Mucosa of rectum (tissue), 2 donors: ENCODE measurements around the gene TMEM72.

Experiments
- H3K27ac ChIP-seq, 2 donors: one replicate each; pipeline ENCODE4 v1.7.0; 2013; ENCODE audit warnings: inconsistent platforms in 2 of 2, low read depth in 2 of 2, low read length in 2 of 2
- H3K27me3 ChIP-seq, 2 donors: one replicate each; pipeline ENCODE4 v1.7.0; 2013; ENCODE audit warnings: low read length in 2 of 2; ENCODE audit not compliant: control insufficient read depth in 2 of 2, insufficient read depth in 2 of 2
- H3K36me3 ChIP-seq, 2 donors: one replicate each; pipeline ENCODE4 v1.7.0; 2013; ENCODE audit warnings: low read length in 2 of 2; ENCODE audit not compliant: control insufficient read depth in 2 of 2, insufficient read depth in 2 of 2
- H3K4me1 ChIP-seq, 2 donors: one replicate each; pipeline ENCODE4 v1.7.0; 2013; ENCODE audit warnings: low read length in 2 of 2, mild to moderate bottlenecking in 1 of 2; ENCODE audit not compliant: control insufficient read depth in 2 of 2, insufficient read depth in 2 of 2
- H3K4me3 ChIP-seq, 2 donors: one replicate each; pipeline ENCODE4 v1.7.0; 2013; ENCODE audit warnings: low read length in 2 of 2
- H3K9ac ChIP-seq, 2 donors: one replicate each; pipeline ENCODE4 v1.7.0; 2013; ENCODE audit warnings: low read length in 2 of 2, low read depth in 1 of 2, mild to moderate bottlenecking in 1 of 2
- H3K9me3 ChIP-seq, 2 donors: one replicate each; pipeline ENCODE4 v1.7.0; 2013; ENCODE audit warnings: low read length in 2 of 2; ENCODE audit not compliant: control insufficient read depth in 2 of 2
- donor health status: healthy.
- donor health status: Normal muscosa, but diverticular disease.

Gene TMEM72

DNA sequence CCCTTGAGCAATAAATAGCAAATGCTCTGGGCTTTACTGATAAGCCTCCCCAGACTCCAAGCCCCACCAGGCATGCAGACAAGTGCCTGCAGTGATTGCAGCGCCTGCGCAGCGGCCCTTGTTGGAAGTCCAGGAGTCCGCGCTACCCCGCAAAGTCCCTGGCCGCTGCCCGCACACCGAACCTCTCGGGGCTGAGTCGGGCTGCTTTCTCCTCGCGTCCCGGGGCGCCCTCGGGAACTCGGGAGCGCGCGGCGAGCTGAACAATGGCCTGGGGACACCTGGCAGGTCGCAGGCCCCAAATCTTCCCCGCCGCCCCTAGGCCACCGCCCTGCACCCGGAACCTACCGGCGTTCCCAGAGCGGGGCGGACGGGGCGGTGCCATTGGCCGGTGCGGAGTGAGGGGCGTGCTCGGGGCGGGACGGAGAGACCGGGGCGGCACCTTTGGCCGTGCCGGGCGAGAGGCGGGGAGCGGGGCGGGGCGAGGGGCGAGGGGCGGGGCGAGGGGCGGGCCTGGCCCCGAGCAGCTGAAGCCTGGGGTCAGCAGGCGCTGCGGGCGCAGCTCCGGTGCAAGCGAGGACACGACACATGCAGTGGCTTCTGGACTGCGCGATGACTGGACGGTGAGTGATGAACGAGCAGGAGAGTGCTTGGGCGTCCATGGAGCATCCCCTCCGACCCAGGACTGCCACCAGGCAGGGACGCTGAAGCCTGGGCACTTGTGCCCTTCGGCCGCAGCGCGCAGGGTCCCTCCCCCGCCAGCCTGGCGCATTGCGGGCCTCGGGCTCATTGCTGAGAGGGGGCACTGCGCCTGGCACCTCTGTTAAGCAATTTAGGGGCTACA lies 48.3 kb downstream of the TMEM72 start, which contains the start of gene RASSF4:
TSS of gene RASSF4 (plus strand) at position 556 of the 841 bp plus-strand sequence. CDS start 10,401 bp downstream, outside the sequence.
- Histone ChIP-seq H3K9ac (peak within 1 kb of the TSS; percentile 83 to 89), H3K27ac (peak within 1 kb of the TSS; percentile 89), H3K36me3 (peaks cover 0 to 3% of the 10 kb centered on the region in 2 donors), H3K4me3 (peak within 1 kb of the TSS; percentile 82 to 90), H3K27me3 (no peaks in the 10 kb centered on the region), H3K4me1 (peaks cover 32% of the 10 kb centered on the region in 2 donors), H3K9me3 (no peaks in the 10 kb centered on the region)

DNA sequence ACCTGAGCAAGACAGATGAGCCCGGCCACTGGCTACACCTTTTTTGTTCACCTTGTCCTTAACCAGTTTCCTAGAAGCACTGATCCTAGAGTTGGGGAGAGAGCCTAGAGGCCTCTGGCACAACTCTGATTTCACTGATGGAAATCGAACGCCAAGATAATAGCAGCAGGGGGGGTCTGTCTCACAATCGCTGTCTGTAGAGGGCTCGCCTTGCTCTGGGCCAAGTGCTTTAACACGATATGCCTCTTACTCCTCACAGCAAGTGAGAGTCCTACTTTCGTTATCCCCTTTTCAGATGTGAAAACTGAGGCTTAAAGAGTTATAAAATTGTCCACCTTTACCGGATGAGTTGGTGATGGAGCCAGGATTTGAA lies 48.9 kb downstream of the TMEM72 start:
- H3K27ac ChIP-seq: peak overlapping the region; percentile 69 to 89
- H3K4me3 ChIP-seq: peak overlapping the region; percentile 82 to 85
- peaks cover 0 to 3% of the 10 kb centered on the region in 2 donors for H3K36me3 ChIP-seq
- no peaks in the 10 kb centered on the region for H3K27me3 ChIP-seq
- peaks cover 32 to 35% of the 10 kb centered on the region in 2 donors for H3K4me1 ChIP-seq
- peak overlapping the region; percentile 65 to 79 for H3K9ac ChIP-seq
- no peaks in the 10 kb centered on the region for H3K9me3 ChIP-seq

DNA sequence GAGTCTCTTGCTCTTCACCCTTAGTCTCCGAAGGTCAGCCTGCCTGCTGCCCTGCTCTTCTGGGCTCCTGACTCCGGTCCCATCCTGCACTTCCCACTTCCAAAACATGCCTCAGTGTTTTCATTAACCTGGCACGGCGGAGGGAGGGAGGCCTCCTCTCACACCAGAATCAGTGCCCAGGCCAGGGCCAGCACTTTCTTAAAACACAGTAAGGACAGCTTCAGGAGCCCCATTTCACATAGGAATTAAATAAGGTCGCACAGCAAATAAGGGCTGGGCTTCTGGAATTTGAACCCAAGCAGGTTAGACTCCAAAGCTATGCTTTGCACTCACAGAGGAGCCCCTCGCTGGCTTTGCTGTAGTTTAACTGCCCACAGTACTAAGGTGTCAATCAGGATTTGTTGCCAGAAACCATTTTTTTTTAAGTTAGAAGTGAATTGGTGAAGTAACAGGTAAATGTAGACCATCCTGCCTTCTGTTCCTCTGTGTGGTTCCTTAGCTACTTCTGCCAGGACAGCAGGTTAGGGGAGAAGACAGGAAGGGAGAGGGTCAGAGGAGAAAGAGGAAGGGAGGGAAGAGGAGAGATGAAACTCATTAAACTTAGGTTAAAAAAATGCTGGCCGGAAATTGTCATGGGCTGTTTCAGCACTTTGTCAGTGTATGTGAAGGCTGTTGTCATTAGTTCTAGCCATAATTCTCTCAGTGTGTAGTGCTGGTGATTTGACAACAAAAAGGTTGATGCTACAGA lies 49.5 kb downstream of the TMEM72 start:
- Histone ChIP-seq H3K4me1 (peaks cover 34 to 37% of the 10 kb centered on the region in 2 donors), H3K9ac (peak overlapping the region; percentile 65 to 79), H3K27ac (peak overlapping the region; percentile 69 to 89), H3K27me3 (no peaks in the 10 kb centered on the region), H3K4me3 (peak overlapping the region; percentile 82 to 85), H3K36me3 (peaks cover 0 to 3% of the 10 kb centered on the region in 2 donors), H3K9me3 (no peaks in the 10 kb centered on the region)

GRCh38 chr10:44961230-44961571 lies 50.1 kb downstream of the TMEM72 start:
- H3K36me3 ChIP-seq: peaks cover 0 to 3% of the 10 kb centered on the region in 2 donors
- H3K4me3 ChIP-seq: peak overlapping the region in 1 of 2 donors; percentile 82
- H3K27ac ChIP-seq: no peak overlapping the region
- no peaks in the 10 kb centered on the region for H3K27me3 ChIP-seq
- H3K4me1 ChIP-seq: peaks cover 36 to 40% of the 10 kb centered on the region in 2 donors
- peak overlapping the region in 1 of 2 donors; percentile 79 for H3K9ac ChIP-seq
- no peaks in the 10 kb centered on the region for H3K9me3 ChIP-seq

GRCh38 chr10:44961931-44962750 lies 51.0 kb downstream of the TMEM72 start:
- Histone ChIP-seq H3K27ac (peak overlapping the region in 1 of 2 donors; percentile 67), H3K4me3 (no peak overlapping the region), H3K36me3 (no peaks in the 10 kb centered on the region), H3K27me3 (no peaks in the 10 kb centered on the region), H3K9me3 (no peaks in the 10 kb centered on the region), H3K9ac (peak overlapping the region in 1 of 2 donors; percentile 79), H3K4me1 (peaks cover 40% of the 10 kb centered on the region in 2 donors)

DNA sequence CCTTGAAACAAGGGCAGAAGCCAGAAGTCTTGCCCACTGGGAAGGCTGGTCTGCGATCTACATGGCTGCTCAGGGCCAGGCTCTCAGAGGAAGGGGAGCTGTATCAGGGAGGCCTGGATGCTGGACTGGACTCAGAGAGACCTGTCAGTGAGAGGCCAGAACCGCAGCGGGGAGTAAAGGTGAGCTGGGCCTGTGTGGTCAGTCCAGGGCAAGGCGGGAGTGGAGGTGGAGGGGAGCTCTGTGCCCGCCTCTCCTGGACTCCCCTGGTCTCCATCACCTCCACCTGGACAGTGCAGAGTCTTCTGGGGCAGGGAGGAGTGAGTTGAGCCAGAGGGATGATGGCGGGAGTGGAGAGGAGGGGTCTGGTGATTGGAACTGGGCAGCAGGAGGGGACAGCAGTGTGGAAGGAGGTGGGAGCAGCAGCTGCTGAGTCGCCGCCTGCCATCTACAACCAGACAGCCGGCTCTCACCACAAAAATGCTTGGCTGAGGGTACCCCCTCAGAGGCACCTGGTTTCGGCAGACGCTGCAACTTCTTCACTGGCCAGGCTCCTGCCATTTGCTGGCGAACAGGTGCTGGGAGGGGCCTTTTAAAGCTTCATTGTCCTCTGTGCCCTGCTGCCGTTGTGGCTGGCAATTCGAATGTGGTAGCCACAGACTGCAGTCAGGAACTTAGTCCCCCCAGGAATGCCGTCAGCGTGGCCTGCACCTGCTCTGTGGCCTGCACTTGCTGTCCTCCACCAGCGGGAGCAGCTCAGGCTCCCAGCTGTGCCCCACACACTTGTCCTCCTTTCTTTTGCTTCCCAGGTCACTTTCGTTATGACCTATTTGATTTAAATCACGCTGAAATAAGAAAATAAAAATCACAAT lies 52.0 kb downstream of the TMEM72 start:
- Histone ChIP-seq H3K9ac (peak overlapping the region in 1 of 2 donors; percentile 30), H3K27me3 (no peaks in the 10 kb centered on the region), H3K9me3 (no peaks in the 10 kb centered on the region), H3K4me1 (peaks cover 43 to 46% of the 10 kb centered on the region in 2 donors), H3K36me3 (no peaks in the 10 kb centered on the region), H3K4me3 (peak overlapping the region in 1 of 2 donors; percentile 14), H3K27ac (peak overlapping the region; percentile 61 to 67)

- Histone ChIP-seq H3K9ac (peak overlapping the region in 1 of 2 donors; percentile 30), H3K27me3 (no peaks in the 10 kb centered on the region), H3K4me1 (peaks cover 36 to 45% of the 10 kb centered on the region in 2 donors), H3K4me3 (peak overlapping the region in 1 of 2 donors; percentile 14), H3K36me3 (no peaks in the 10 kb centered on the region), H3K27ac (peak overlapping the region; percentile 61 to 67), H3K9me3 (no peaks in the 10 kb centered on the region)
Observed at GRCh38 chr10:44963772-44964633, 52.9 kb downstream of the TMEM72 start.

DNA sequence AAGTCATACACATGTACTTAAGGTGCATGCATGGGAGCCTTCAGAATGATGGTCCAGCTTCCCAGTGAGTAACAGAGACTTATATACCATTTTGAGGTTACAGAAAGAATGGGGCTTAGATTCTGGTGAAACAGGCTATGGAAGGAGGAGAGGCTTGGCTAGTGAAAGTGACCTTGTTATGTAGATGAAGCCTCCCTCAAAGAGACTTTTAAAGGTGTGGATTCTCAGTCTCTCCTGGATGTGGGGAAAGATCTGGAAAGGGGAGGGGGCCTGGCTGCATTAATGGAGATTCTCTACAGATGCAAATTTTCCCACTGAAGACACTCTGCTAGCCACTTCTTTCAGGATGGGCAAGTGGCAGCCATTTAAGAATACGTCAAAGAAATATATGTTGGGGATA lies 54.0 kb downstream of the TMEM72 start:
- H3K9ac ChIP-seq: no peak overlapping the region
- peaks cover 31 to 44% of the 10 kb centered on the region in 2 donors for H3K4me1 ChIP-seq
- no peak overlapping the region for H3K4me3 ChIP-seq
- no peaks in the 10 kb centered on the region for H3K36me3 ChIP-seq
- no peaks in the 10 kb centered on the region for H3K27me3 ChIP-seq
- no peaks in the 10 kb centered on the region for H3K9me3 ChIP-seq
- H3K27ac ChIP-seq: peak overlapping the region; percentile 24 to 61
